Smooth muscle cell (in vitro differentiated cells): ENCODE data around the gene CASKIN1. TPM values are rescaled to one million over a fixed set of nuclear protein-coding genes. Genes with fewer than 3 reads are reported as not detected.

Source experiments
- DNase-seq: peaks from one replicate; lab custom pipeline; 2025; ENCODE audit not compliant: unreplicated experiment; lab: John Stamatoyannopoulos, UW
- H2AFZ ChIP-seq: fragments of 200-600 bp; sonication (generic); 2 replicates; pipeline ENCODE4 v1.6.0; 2016; ENCODE audit warnings: antibody characterized with exemption, low read depth, mild to moderate bottlenecking
- H3F3A ChIP-seq: fragments of 200-600 bp; sonication (generic); 2 replicates; pipeline ENCODE4 v1.6.0; 2017; ENCODE audit warnings: antibody characterized with exemption, low read depth
- H3K27ac ChIP-seq: fragments of 200-600 bp; sonication (generic); 2 replicates; pipeline ENCODE4 v1.5.1; 2016; ENCODE audit warnings: low read depth, mild to moderate bottlenecking
- H3K27me3 ChIP-seq: fragments of 200-600 bp; sonication (generic); 2 replicates; pipeline ENCODE4 v1.6.1; 2016; ENCODE audit warnings: low read depth, mild to moderate bottlenecking
- H3K36me3 ChIP-seq: fragments of 200-600 bp; sonication (generic); 2 replicates; pipeline ENCODE4 v1.5.1; 2016; ENCODE audit warnings: low read depth
- H3K4me1 ChIP-seq: fragments of 200-600 bp; sonication (generic); 2 replicates; pipeline ENCODE4 v1.5.1; 2016; ENCODE audit warnings: low read depth
- H3K4me2 ChIP-seq: fragments of 200-600 bp; sonication (generic); 2 replicates; pipeline ENCODE4 v1.6.0; 2016; ENCODE audit warnings: mild to moderate bottlenecking
- H3K4me3 ChIP-seq: fragments of 200-600 bp; sonication (generic); 2 replicates; pipeline ENCODE4 v1.5.1; 2016; ENCODE audit warnings: mild to moderate bottlenecking
- H3K79me2 ChIP-seq: fragments of 200-600 bp; sonication (generic); 2 replicates; pipeline ENCODE4 v1.6.0; 2016; ENCODE audit warnings: low read depth, mild to moderate bottlenecking
- H3K9ac ChIP-seq: fragments of 200-600 bp; sonication (generic); 2 replicates; pipeline ENCODE4 v1.6.0; 2016; ENCODE audit warnings: low read depth
- H3K9me3 ChIP-seq: fragments of 200-600 bp; sonication (generic); replicated peaks from 2 replicates; pipeline ENCODE4 v1.5.1; 2016; ENCODE audit warnings: low read depth
- H4K20me1 ChIP-seq: fragments of 200-600 bp; sonication (generic); 2 replicates; pipeline ENCODE4 v1.6.0; 2016; ENCODE audit warnings: low read depth
- CTCF ChIP-seq: fragments of 200-600 bp; sonication (generic); IDR thresholded peaks from 2 replicates; pipeline ENCODE4 v1.5.1; 2017; ENCODE audit warnings: borderline replicate concordance, mild to moderate bottlenecking, antibody characterized with exemption; ENCODE audit not compliant: insufficient read depth, poor library complexity, severe bottlenecking
- WGBS: methylation state at CpG from one replicate; pipeline ENCODE4 v1.1.7; 2016; ENCODE audit warnings: low lambda C conversion rate; 5-methylcytosine and 5-hydroxymethylcytosine counted together
- polyA plus RNA-seq: library from polyadenylated mRNA; unstranded; fragments of >200 nt; fragmentation: Nextera tagmentation; extraction: Ambion mirVana; gene quantifications from 2 replicates; pipeline ENCODE4 v1.2.1, GENCODE V29; 2016
- total RNA-seq: library from RNA; depleted of rRNA; stranded (reverse); fragments of >200 nt; gene quantifications from 2 replicates; pipeline ENCODE4 v1.2.3, GENCODE V29; 2014

Gene CASKIN1
- total and polyA plus RNA-seq, 2 experiments from 2014 or later: 0.09 to 0.45 TPM

- no peak for TF ChIP-seq CTCF
- Histone ChIP-seq H3K79me2 (peaks cover 20% of the 10 kb centered on the region), H3K4me1 (peaks cover 13% of the 10 kb centered on the region), H3K4me3 (no peak overlapping the region), H3K4me2 (no peak overlapping the region), H3K27ac (no peak overlapping the region), H3K36me3 (no peaks in the 10 kb centered on the region), H4K20me1 (peaks cover 14% of the 10 kb centered on the region), H3K27me3 (no peaks in the 10 kb centered on the region), H3F3A (no peaks in the 10 kb centered on the region), H3K9me3 (no peaks in the 10 kb centered on the region), H2AFZ (no peak overlapping the region), H3K9ac (no peak overlapping the region)
- 95% methylated on average over 9 of the region's 9 CpGs for WGBS
- no peak for DNase-seq
Measured at GRCh38 chr16:2208772-2209171, 12.4 kb upstream of the CASKIN1 start.

- Histone ChIP-seq H3K4me2 (no peak overlapping the region), H3F3A (no peaks in the 10 kb centered on the region), H3K27me3 (no peaks in the 10 kb centered on the region), H3K36me3 (no peaks in the 10 kb centered on the region), H3K4me1 (peaks cover 9% of the 10 kb centered on the region), H3K79me2 (peaks cover 15% of the 10 kb centered on the region), H3K9ac (no peak overlapping the region), H3K4me3 (no peak overlapping the region), H2AFZ (no peak overlapping the region), H3K27ac (no peak overlapping the region), H3K9me3 (no peaks in the 10 kb centered on the region), H4K20me1 (peaks cover 10% of the 10 kb centered on the region)
- no peak for DNase-seq
- WGBS: 95% methylated on average over 19 of the region's 23 CpGs
- no peak for TF ChIP-seq CTCF
Measured at GRCh38 chr16:2208308-2208707, 11.9 kb upstream of the CASKIN1 start.

DNA sequence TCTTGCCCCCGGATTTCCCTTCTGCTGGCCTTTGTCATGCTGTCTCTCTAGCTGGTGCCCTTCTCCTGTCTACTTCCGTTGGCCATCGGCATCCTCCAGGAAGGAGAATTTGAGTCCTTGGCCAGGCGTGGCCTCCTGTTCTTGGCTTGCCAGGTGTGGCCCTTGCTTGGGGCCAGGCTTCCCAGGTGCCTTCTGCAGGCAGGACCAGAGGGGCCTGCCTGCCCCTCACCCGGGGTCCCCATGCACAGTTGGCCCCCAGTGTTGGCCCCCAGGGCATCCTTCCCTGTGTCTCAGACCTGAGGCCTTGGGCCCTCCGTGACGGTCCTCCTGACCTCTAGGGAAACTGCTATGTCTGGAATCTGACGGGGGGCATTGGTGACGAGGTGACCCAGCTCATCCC, 11.5 kb upstream of the CASKIN1 start:
- Histone ChIP-seq H3K9ac (no peak overlapping the region), H3K4me3 (no peak overlapping the region), H3K79me2 (peaks cover 11% of the 10 kb centered on the region), H3K4me2 (no peak overlapping the region), H4K20me1 (peaks cover 5% of the 10 kb centered on the region), H2AFZ (no peak overlapping the region), H3F3A (no peaks in the 10 kb centered on the region), H3K9me3 (no peaks in the 10 kb centered on the region), H3K27me3 (no peaks in the 10 kb centered on the region), H3K36me3 (no peaks in the 10 kb centered on the region), H3K4me1 (peaks cover 4% of the 10 kb centered on the region), H3K27ac (no peak overlapping the region)
- no peak for DNase-seq
- 97% methylated on average over 9 of the region's 9 CpGs for WGBS
- TF ChIP-seq CTCF: no peak

DNA sequence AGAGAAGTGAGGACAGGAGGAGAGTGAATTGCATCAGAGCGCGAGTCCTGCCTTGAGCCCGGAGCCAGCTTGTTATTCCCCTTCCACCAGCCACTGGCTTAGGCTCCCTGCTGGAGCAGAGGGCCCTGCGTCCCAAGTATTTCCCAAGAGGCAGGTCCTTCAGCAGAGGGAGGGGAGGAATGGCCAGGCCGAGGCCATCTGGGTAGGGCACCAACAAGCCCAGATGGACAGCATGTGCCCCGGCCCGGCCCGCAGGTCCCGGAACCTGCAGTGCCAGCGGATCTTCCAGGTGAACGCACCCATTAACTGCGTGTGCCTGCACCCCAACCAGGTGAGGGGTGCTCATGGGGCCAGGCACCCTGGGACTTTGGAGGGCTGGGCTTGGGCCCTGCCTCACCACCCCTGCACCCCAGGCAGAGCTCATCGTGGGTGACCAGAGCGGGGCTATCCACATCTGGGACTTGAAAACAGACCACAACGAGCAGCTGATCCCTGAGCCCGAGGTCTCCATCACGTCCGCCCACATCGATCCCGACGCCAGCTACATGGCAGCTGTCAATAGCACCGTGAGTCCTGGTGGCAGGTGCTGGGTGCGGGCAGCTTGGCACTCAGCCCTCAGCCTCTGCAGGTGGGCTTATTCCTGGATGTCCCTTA, 10.5 kb upstream of the CASKIN1 start:
- Histone ChIP-seq H3K4me1 (no peaks in the 10 kb centered on the region), H3F3A (no peaks in the 10 kb centered on the region), H3K9me3 (no peaks in the 10 kb centered on the region), H3K9ac (no peak overlapping the region), H3K36me3 (no peaks in the 10 kb centered on the region), H3K4me2 (peak overlapping the region; percentile 85), H3K27ac (no peak overlapping the region), H2AFZ (no peak overlapping the region), H3K27me3 (no peaks in the 10 kb centered on the region), H3K4me3 (no peak overlapping the region), H4K20me1 (no peaks in the 10 kb centered on the region), H3K79me2 (peaks cover 7% of the 10 kb centered on the region)
- no peak for DNase-seq
- 97% methylated on average over 21 of the region's 23 CpGs for WGBS
- TF ChIP-seq CTCF: no peak
